Mucosa of descending colon (tissue), 3 donors: Measurements from ENCODE around the gene MBNL1. TPM values are rescaled to one million over a fixed set of nuclear protein-coding genes. Genes with fewer than 3 reads are reported as not detected.

ENCODE experiments used
- ATAC-seq: fragments of 200-7000 bp; cut with Tn5 transposase; one replicate; pipeline ENCODE4 v1.9.1; 2020; ENCODE audit warnings: mild to moderate bottlenecking, moderate library complexity
- DNase-seq, 3 donors: peaks; one replicate each; pipeline ENCODE4 v3.0.0-alpha.2; 2020
- H3K36me3 ChIP-seq: fragments of 200-600 bp; one replicate; pipeline ENCODE4 v1.8.0; 2021; ENCODE audit warnings: low read depth, mild to moderate bottlenecking
- H3K4me1 ChIP-seq: fragments of 200-600 bp; one replicate; pipeline ENCODE4 v1.8.0; 2021; ENCODE audit warnings: low read depth, mild to moderate bottlenecking
- H3K4me3 ChIP-seq: fragments of 200-600 bp; one replicate; pipeline ENCODE4 v1.8.0; 2021; ENCODE audit warnings: mild to moderate bottlenecking
- H3K9me3 ChIP-seq: fragments of 200-600 bp; one replicate; pipeline ENCODE4 v1.8.0; 2021; ENCODE audit warnings: mild to moderate bottlenecking
- intact Hi-C, 2 donors: fragments of 100-400 bp; cut with DNase I in 1 of 2; cut with micrococcal nuclease in 1 of 2; formaldehyde crosslinking; loops; one replicate each; pipeline versions ENCODE4 v1.11.0 to v1.11.1; 2022; cut with DNase I, micrococcal nuclease
- total RNA-seq, 3 donors: library from RNA; stranded (reverse); fragmentation: NEBNext Ultra II Directional in 2 of 3; extraction: Animal tissue kit (Norgen Biotek cat#: 25700) in 2 of 3; gene quantifications; one replicate each; pipeline versions ENCODE4 v1.2.1 to v1.2.4, GENCODE V29; 2021 to 2023
- TF ChIP-seq, protein P1 (sequence below): fragments of 200-600 bp; IDR thresholded peaks from one replicate; pipeline ENCODE4 v1.8.0; 2022; ENCODE audit warnings: antibody characterized with exemption, mild to moderate bottlenecking
- donor health status: DM: no; HTN: no; CAD: no; lungs with moderate emphysema.
- donor health status: DM: no; HTN: no; CAD: no.
- donor health status: DM: no; HTN: yes; CAD: no.

MBNL1 gene
- total RNA-seq, 3 donors from 2014 or later: 184 to 381 (median 215) TPM

DNA sequence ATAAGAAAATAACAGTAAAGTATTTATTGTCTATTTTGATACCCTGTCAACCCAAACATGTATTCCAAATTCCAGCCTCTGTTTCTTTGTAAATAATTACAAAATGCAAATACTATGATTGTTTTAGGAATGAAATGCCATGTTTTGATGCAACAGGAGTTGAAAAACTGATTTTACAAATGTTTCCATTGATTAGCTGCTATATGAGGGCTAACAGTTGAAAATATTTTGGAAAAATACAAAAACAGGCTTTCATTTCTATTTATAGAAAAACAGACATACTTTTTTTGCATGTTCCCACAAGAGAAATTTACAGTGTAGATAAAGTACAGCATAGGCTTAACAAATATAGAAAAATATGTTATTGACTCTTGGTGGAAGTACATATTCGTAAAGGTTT, 20.0 kb downstream of the MBNL1 start:
- TF ChIP-seq, protein P1, sequence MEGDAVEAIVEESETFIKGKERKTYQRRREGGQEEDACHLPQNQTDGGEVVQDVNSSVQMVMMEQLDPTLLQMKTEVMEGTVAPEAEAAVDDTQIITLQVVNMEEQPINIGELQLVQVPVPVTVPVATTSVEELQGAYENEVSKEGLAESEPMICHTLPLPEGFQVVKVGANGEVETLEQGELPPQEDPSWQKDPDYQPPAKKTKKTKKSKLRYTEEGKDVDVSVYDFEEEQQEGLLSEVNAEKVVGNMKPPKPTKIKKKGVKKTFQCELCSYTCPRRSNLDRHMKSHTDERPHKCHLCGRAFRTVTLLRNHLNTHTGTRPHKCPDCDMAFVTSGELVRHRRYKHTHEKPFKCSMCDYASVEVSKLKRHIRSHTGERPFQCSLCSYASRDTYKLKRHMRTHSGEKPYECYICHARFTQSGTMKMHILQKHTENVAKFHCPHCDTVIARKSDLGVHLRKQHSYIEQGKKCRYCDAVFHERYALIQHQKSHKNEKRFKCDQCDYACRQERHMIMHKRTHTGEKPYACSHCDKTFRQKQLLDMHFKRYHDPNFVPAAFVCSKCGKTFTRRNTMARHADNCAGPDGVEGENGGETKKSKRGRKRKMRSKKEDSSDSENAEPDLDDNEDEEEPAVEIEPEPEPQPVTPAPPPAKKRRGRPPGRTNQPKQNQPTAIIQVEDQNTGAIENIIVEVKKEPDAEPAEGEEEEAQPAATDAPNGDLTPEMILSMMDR: no peak
- DNase-seq (no peak), ATAC-seq (no peak)
- H3K9me3 ChIP-seq: no peaks in the 10 kb centered on the region
- H3K4me1 ChIP-seq: peaks cover 31% of the 10 kb centered on the region
- intact Hi-C loops: no loop called here
- H3K36me3 ChIP-seq: no peaks in the 10 kb centered on the region
- no peak overlapping the region for H3K4me3 ChIP-seq

DNA sequence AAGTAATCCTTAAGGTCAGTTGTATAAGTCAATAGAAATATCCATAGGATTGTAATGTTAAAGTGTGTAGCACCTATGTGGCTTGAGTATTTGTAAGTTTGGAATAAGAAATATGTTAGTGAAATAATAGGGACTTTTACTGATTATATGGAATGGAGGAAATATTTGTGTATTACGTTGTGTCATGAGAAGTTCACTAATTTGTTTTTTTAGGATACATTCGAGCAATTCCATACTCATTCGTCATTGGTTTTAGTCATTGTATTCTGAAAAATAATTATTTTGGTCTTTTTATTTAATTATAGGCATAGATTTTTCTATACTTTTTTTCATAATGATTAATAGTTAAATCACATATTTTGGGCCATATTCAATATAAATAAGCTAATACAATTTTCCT, 21.0 kb downstream of the MBNL1 start:
- TF ChIP-seq, protein P1: no peak
- Histone ChIP-seq H3K36me3 (no peaks in the 10 kb centered on the region), H3K4me3 (no peak overlapping the region), H3K9me3 (no peaks in the 10 kb centered on the region), H3K4me1 (peaks cover 29% of the 10 kb centered on the region)
- intact Hi-C loops: no loop called here
- ATAC-seq: no peak
- DNase-seq: no peak

DNA sequence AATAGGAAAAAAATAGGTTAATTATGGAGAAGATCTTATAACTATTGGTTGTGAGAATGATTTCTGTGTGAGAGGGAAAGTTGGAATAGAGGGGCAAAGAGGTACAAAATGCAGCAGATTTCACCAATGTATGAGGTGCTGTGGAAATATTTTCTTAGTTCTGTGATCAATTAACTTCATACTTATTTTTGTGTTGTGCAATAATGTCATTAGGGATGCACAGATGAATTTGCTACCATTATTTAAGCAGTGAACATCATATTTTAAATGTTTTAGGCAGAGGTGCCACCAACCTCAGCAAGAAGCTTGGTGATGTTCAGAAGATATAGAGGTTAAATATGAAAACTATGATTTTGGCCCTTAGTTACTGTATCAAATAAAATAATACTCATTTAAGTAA, 21.6 kb downstream of the MBNL1 start:
- Histone ChIP-seq H3K36me3 (no peaks in the 10 kb centered on the region), H3K4me1 (peaks cover 32% of the 10 kb centered on the region), H3K4me3 (no peak overlapping the region), H3K9me3 (no peaks in the 10 kb centered on the region)
- TF ChIP-seq, protein P1: no peak
- ATAC-seq: no peak
- no peak for DNase-seq
- intact Hi-C loops: no loop called here

DNA sequence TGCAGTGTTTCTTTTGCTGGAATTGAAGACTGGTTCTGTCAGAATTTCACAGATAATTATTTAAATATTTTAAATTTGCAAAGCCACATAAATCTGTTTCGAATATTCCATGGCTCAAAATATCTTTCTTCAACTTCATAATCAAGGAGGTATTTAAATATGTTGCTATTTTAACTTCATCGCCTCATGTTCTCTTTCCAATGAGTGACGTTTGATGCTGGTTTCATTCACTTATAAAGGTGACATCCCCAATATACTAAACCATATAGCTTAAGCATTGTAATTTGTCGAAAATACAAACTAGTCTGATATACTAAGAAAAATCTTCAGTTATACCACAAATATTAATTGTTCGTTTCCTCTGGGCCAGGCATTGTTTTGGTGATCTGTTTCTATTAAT, 22.5 kb downstream of the MBNL1 start:
- TF ChIP-seq, protein P1: no peak
- H3K36me3 ChIP-seq: no peaks in the 10 kb centered on the region
- no peak for DNase-seq
- no peak overlapping the region for H3K4me3 ChIP-seq
- intact Hi-C loops: no loop called here
- no peak for ATAC-seq
- H3K4me1 ChIP-seq: peaks cover 35% of the 10 kb centered on the region
- no peaks in the 10 kb centered on the region for H3K9me3 ChIP-seq

DNA sequence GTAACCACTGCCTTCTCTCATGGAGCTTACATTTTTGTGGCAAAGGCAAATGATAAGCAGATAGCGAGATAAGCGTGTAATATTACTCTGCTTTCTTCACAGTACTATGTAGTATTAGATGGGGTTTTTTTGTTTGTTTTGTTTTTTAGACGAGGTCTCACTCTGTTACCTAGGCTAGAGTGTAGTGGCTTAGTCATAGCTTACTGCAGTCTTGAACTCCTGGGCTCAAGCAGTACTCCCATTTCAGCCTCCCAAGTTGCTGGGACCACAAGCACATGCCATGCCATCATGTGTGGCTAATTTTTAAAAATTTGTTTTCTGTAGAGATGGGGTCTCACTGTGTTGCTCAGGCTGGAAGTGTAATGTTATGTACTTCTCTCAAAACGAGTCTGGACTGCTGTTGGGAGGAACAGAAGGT, 22.9 kb downstream of the MBNL1 start:
- DNase-seq: no peak
- H3K4me3 ChIP-seq: no peak overlapping the region
- H3K9me3 ChIP-seq: no peaks in the 10 kb centered on the region
- no peaks in the 10 kb centered on the region for H3K36me3 ChIP-seq
- ATAC-seq: no peak
- peaks cover 35% of the 10 kb centered on the region for H3K4me1 ChIP-seq
- TF ChIP-seq, protein P1: no peak
- intact Hi-C loops: no loop called here

DNA sequence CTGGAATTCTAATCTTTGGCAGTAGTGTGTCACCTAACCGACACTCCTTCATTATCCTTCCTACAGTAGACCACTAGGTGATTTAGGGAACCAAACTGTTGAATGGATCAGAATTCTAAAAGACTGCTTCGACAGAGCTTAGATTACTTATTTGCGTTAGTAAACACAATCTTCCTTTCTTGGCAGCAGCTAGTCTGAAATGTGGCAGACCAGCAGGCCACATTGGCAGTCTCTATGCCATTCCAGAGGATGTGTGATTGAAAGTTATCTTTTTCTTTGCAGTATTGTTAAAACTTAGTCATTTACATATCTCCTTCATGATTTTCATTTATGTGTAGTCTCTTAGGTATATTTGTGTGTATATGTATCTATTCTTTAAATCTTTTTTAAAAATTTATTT, 23.6 kb downstream of the MBNL1 start:
- DNase-seq (no peak), ATAC-seq (no peak)
- no peaks in the 10 kb centered on the region for H3K9me3 ChIP-seq
- intact Hi-C loops: no loop called here
- no peak overlapping the region for H3K4me3 ChIP-seq
- H3K36me3 ChIP-seq: no peaks in the 10 kb centered on the region
- TF ChIP-seq, protein P1: no peak
- peaks cover 40% of the 10 kb centered on the region for H3K4me1 ChIP-seq
